ENCODE data around the gene PPP1R9A.

PPP1R9A gene

GRCh38 chr7:94922457-94922856 is 15.1 kb downstream of the PPP1R9A start:
- TF ChIP-seq, protein P1, sequence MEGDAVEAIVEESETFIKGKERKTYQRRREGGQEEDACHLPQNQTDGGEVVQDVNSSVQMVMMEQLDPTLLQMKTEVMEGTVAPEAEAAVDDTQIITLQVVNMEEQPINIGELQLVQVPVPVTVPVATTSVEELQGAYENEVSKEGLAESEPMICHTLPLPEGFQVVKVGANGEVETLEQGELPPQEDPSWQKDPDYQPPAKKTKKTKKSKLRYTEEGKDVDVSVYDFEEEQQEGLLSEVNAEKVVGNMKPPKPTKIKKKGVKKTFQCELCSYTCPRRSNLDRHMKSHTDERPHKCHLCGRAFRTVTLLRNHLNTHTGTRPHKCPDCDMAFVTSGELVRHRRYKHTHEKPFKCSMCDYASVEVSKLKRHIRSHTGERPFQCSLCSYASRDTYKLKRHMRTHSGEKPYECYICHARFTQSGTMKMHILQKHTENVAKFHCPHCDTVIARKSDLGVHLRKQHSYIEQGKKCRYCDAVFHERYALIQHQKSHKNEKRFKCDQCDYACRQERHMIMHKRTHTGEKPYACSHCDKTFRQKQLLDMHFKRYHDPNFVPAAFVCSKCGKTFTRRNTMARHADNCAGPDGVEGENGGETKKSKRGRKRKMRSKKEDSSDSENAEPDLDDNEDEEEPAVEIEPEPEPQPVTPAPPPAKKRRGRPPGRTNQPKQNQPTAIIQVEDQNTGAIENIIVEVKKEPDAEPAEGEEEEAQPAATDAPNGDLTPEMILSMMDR (conservative IDR thresholded peaks at IDR 0.05; ENCODE audit: low read length): no peak
- TF ChIP-seq EZH2phosphoT487 (IDR thresholded peaks at IDR 0.05; ENCODE audit: borderline replicate concordance): no peak
- Histone ChIP-seq H3K36me3 (ENCODE audit: insufficient read depth, low read length) (no peaks in the 10 kb centered on the region), H2AFZ (ENCODE audit: low read length) (no peak overlapping the region)

DNA sequence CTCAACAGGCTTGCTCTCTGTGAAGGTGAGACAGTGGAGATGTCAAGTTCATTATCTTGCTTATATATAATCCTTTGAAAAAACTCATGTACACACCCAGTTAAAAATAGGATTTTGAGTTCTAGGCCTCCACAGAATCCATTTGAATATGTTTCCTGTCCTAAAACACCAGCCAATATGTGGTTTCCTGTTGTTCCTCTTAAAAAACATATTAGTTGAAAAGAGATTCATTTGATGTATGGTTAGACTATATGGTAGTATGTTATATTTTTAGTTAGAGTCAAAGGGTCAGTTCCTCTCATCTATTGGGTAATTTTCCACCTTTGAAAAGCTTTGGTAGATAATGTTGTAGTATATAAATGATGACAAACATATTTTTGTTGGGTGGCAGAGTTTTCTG is 16.0 kb downstream of the PPP1R9A start:
- Histone ChIP-seq H3K4me3 (ENCODE audit: low read length, poor library complexity, severe bottlenecking) (no peak overlapping the region), H3K9me3 (ENCODE audit: insufficient read depth, low read depth, low read length) (no peaks in the 10 kb centered on the region), H4K20me1 (ENCODE audit: insufficient read depth, low read length, poor library complexity, severe bottlenecking) (no peaks in the 10 kb centered on the region), H3F3A (ENCODE audit: low read depth) (no peaks in the 10 kb centered on the region), H3K9me2 (replicated peaks; ENCODE audit: low read depth, low read length) (no peaks in the 10 kb centered on the region), H3K4me1 (ENCODE audit: insufficient read depth, low read length, poor library complexity, severe bottlenecking) (peaks cover 11% of the 10 kb centered on the region), H3K27me3 (ENCODE audit: insufficient read depth, low read length, poor library complexity, severe bottlenecking) (no peaks in the 10 kb centered on the region), H3K4me2 (ENCODE audit: low read depth, low read length, poor library complexity, severe bottlenecking) (peak overlapping the region; percentile 4), H3K36me3 (ENCODE audit: insufficient read depth, low read length) (no peaks in the 10 kb centered on the region), H3K79me2 (ENCODE audit: insufficient read depth, low read length) (no peaks in the 10 kb centered on the region), H2AFZ (ENCODE audit: low read length) (no peak overlapping the region), H3K9ac (ENCODE audit: low read depth, low read length, poor library complexity, severe bottlenecking) (no peak overlapping the region)
- TF ChIP-seq EZH2phosphoT487 (IDR thresholded peaks at IDR 0.05; ENCODE audit: borderline replicate concordance): no peak
- TF ChIP-seq, protein P1 (conservative IDR thresholded peaks at IDR 0.05; ENCODE audit: low read length): no peak

More at GRCh38 chr7:94922457-94922856, 15.1 kb downstream of the PPP1R9A start:
- no peaks in the 10 kb centered on the region for H3K9me3 ChIP-seq (ENCODE audit: insufficient read depth, low read depth, low read length)
- no peaks in the 10 kb centered on the region for H3F3A ChIP-seq (ENCODE audit: low read depth)
- no peak overlapping the region for H3K4me2 ChIP-seq (ENCODE audit: low read depth, low read length, poor library complexity, severe bottlenecking)
- no peaks in the 10 kb centered on the region for H4K20me1 ChIP-seq (ENCODE audit: insufficient read depth, low read length, poor library complexity, severe bottlenecking)
- H3K9ac ChIP-seq (ENCODE audit: low read depth, low read length, poor library complexity, severe bottlenecking): no peak overlapping the region
- no peaks in the 10 kb centered on the region for H3K79me2 ChIP-seq (ENCODE audit: insufficient read depth, low read length)
- H3K27me3 ChIP-seq (ENCODE audit: insufficient read depth, low read length, poor library complexity, severe bottlenecking): no peaks in the 10 kb centered on the region
- H3K9me2 ChIP-seq (replicated peaks; ENCODE audit: low read depth, low read length): no peaks in the 10 kb centered on the region
- H3K4me1 ChIP-seq (ENCODE audit: insufficient read depth, low read length, poor library complexity, severe bottlenecking): peaks cover 11% of the 10 kb centered on the region
- no peak overlapping the region for H3K4me3 ChIP-seq (ENCODE audit: low read length, poor library complexity, severe bottlenecking)

DNA sequence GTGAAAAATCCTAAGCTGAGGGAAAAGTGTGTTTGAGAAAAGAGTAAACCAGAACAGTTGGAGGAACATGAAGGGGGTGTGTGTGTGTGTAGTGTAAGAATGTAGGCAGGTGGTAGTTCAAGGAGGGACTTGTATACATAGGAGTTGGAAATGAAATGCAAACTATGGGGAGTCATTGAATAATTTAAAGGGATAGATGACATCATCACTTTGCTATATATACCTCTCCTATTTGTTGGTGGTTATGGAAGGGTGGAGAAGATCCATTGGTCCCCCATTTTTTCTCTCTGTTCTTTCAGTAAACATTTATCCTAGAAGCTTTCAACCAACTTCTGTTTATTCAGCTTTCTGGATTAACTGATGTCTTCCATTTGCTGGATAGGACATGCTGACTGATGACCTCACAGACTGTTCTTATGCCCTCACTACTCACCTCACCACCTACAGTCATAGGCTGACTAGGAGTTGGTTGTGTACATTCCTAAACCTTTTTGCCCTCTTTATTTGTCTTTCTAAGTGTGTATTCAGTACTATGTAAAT is 20.8 kb downstream of the PPP1R9A start:
- Histone ChIP-seq H3K4me3 (ENCODE audit: low read length, poor library complexity, severe bottlenecking) (no peak overlapping the region), H3F3A (ENCODE audit: low read depth) (no peaks in the 10 kb centered on the region), H4K20me1 (ENCODE audit: insufficient read depth, low read length, poor library complexity, severe bottlenecking) (no peaks in the 10 kb centered on the region), H3K9me2 (replicated peaks; ENCODE audit: low read depth, low read length) (no peaks in the 10 kb centered on the region), H3K4me1 (ENCODE audit: insufficient read depth, low read length, poor library complexity, severe bottlenecking) (peaks cover 5% of the 10 kb centered on the region), H3K27me3 (ENCODE audit: insufficient read depth, low read length, poor library complexity, severe bottlenecking) (no peaks in the 10 kb centered on the region), H3K9me3 (ENCODE audit: insufficient read depth, low read depth, low read length) (no peaks in the 10 kb centered on the region), H3K4me2 (ENCODE audit: low read depth, low read length, poor library complexity, severe bottlenecking) (no peak overlapping the region), H3K9ac (ENCODE audit: low read depth, low read length, poor library complexity, severe bottlenecking) (no peak overlapping the region), H3K36me3 (ENCODE audit: insufficient read depth, low read length) (no peaks in the 10 kb centered on the region), H3K79me2 (ENCODE audit: insufficient read depth, low read length) (no peaks in the 10 kb centered on the region), H2AFZ (ENCODE audit: low read length) (no peak overlapping the region)
- TF ChIP-seq EZH2phosphoT487 (IDR thresholded peaks at IDR 0.05; ENCODE audit: borderline replicate concordance): no peak
- TF ChIP-seq, protein P1 (conservative IDR thresholded peaks at IDR 0.05; ENCODE audit: low read length): no peak
